NCI-H2081 (cell line): Measurements from ENCODE around the gene DNAJA4.

Source experiments
- DNase-seq, 2 experiments: peaks; one replicate each; lab custom pipeline; 2025; lab: John Stamatoyannopoulos, UW

The DNAJA4 gene

GRCh38 chr15:78264304-78265136, at the start of gene DNAJA4:
Gene DNAJA4 (plus strand): TSS chr15:78264562. CDS start chr15:78264764, 202 bp downstream.
- peak; percentile 34 to 65 for DNase-seq

- no peak for DNase-seq
Observed at GRCh38 chr15:78216276-78217104, 47.9 kb upstream of the DNAJA4 start.

- no peak for DNase-seq
Observed at GRCh38 chr15:78220713-78221112, 43.6 kb upstream of the DNAJA4 start.

GRCh38 chr15:78222745-78223395, 41.5 kb upstream of the DNAJA4 start:
- DNase-seq = no peak

GRCh38 chr15:78223396-78224022, 40.9 kb upstream of the DNAJA4 start:
- DNase-seq = no peak

- DNase-seq = no peak
Observed at GRCh38 chr15:78224023-78224411, 40.3 kb upstream of the DNAJA4 start.

GRCh38 chr15:78225783-78226541, 38.4 kb upstream of the DNAJA4 start:
- no peak for DNase-seq

- DNase-seq = no peak
Observed at GRCh38 chr15:78228356-78228996, 35.9 kb upstream of the DNAJA4 start.

GRCh38 chr15:78229431-78230406, 34.6 kb upstream of the DNAJA4 start:
- DNase-seq = no peak

GRCh38 chr15:78232951-78233350, 31.4 kb upstream of the DNAJA4 start:
- DNase-seq = no peak

- no peak for DNase-seq
Observed at GRCh38 chr15:78233496-78233895, 30.9 kb upstream of the DNAJA4 start.

- DNase-seq = no peak
Observed at GRCh38 chr15:78234515-78235040, 29.8 kb upstream of the DNAJA4 start, which contains the start of gene ACSBG1. Gene ACSBG1 (minus strand): TSS chr15:78234565. CDS start chr15:78234501, 64 bp downstream.

- no peak for DNase-seq
Observed at GRCh38 chr15:78236491-78236890, 27.9 kb upstream of the DNAJA4 start.

- DNase-seq = no peak
Observed at GRCh38 chr15:78237146-78237545, 27.2 kb upstream of the DNAJA4 start.

GRCh38 chr15:78239811-78240210, 24.6 kb upstream of the DNAJA4 start:
- no peak for DNase-seq

- peak; percentile 71 to 72 for DNase-seq
Observed at GRCh38 chr15:78241017-78241416, 23.3 kb upstream of the DNAJA4 start.

- peak in 1 of 2 experiments; percentile 23 for DNase-seq
Observed at GRCh38 chr15:78242128-78242527, 22.2 kb upstream of the DNAJA4 start.

- no peak for DNase-seq
Observed at GRCh38 chr15:78243058-78243457, 21.3 kb upstream of the DNAJA4 start.

GRCh38 chr15:78243491-78243941, 20.8 kb upstream of the DNAJA4 start:
- DNase-seq = no peak
